HEK293 (cell line): ENCODE results near the gene SEPTIN2.
"Not testable (repeated sequence)": the region's sequence is repeated elsewhere in the genome, so short reads cannot be mapped to it uniquely, and the experiment has no call there.

Source experiments
- CTCF ChIP-seq: fragments of 450-650 bp; formaldehyde crosslinking; IDR thresholded peaks from 2 replicates; pipeline ENCODE4 v1.5.1; 2016; ENCODE audit warnings: missing biosample characterization, missing genetic modification characterization
- KLF9 ChIP-seq: fragments of 450-650 bp; formaldehyde crosslinking; IDR thresholded peaks from 2 replicates; pipeline ENCODE4 v1.5.1; 2016; ENCODE audit warnings: missing biosample characterization, missing genetic modification characterization, low read depth
- MZF1 ChIP-seq: fragments of 450-650 bp; formaldehyde crosslinking; IDR thresholded peaks from 2 replicates; pipeline ENCODE4 v1.5.1; 2017; ENCODE audit warnings: missing biosample characterization, missing genetic modification characterization, borderline replicate concordance
- SP2 ChIP-seq: fragments of 450-650 bp; formaldehyde crosslinking; IDR thresholded peaks from 2 replicates; pipeline ENCODE4 v1.5.1; 2016; ENCODE audit warnings: missing biosample characterization, missing genetic modification characterization
- TRIM28 ChIP-seq: IDR thresholded peaks from 2 replicates; pipeline ENCODE4 v1.6.1; 2011; ENCODE audit warnings: low read length, control low read depth, borderline replicate concordance
- TSHZ1 ChIP-seq: fragments of 450-650 bp; formaldehyde crosslinking; IDR thresholded peaks from 2 replicates; pipeline ENCODE4 v1.5.1; 2016; ENCODE audit warnings: missing biosample characterization, missing genetic modification characterization, borderline replicate concordance
- ZNF114 ChIP-seq: fragments of 450-650 bp; formaldehyde crosslinking; IDR thresholded peaks from 2 replicates; pipeline ENCODE4 v1.5.0; 2017; ENCODE audit warnings: missing biosample characterization, missing genetic modification characterization
- ZNF140 ChIP-seq: fragments of 450-650 bp; formaldehyde crosslinking; IDR thresholded peaks from 2 replicates; pipeline ENCODE4 v1.5.1; 2016; ENCODE audit warnings: missing biosample characterization, missing genetic modification characterization
- ZNF266 ChIP-seq: fragments of 450-650 bp; formaldehyde crosslinking; IDR thresholded peaks from 2 replicates; pipeline ENCODE4 v1.5.1; 2016; ENCODE audit warnings: missing biosample characterization, missing genetic modification characterization, low read depth
- ZNF561 ChIP-seq: fragments of 450-650 bp; IDR thresholded peaks from 2 replicates; pipeline ENCODE4 v1.5.1; 2018; ENCODE audit warnings: missing biosample characterization, missing genetic modification characterization, borderline replicate concordance

DNA sequence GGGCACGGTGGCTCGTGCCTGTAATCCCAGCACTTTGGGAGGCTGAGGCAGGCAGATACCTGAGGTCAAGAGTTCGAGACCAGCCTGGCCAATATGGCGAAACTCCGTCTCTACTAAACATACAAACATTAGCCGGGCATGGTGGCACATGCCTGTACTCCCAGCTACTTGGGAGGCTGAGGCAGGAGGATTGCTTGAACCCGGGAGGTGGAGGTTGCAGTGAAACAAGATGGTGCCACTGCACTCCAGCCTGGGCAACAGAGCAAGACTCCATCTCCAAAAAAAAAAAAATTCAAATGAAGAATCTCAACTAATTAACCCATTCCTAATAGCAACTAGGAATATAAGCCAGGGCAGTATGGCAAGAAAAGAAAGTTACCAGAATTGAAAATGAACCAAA, 37.4 kb upstream of the SEPTIN2 start:
- TF ChIP-seq SP2 (tag by site-specific recombination); CTCF (tag by site-specific recombination); ZNF140 (tag by site-specific recombination); TSHZ1; ZNF266 (tag by site-specific recombination); KLF9 (tag by site-specific recombination); MZF1 (tag by site-specific recombination); ZNF114 (tag by site-specific recombination); TRIM28; ZNF561: not testable (repeated sequence)
